ENCODE results near the gene TAB2.

GRCh38 chr6:149336609-149336928 lies 19.1 kb downstream of the TAB2 start:
- TF ChIP-seq FOXK1 (CRISPR knock-in tag; IDR thresholded peaks at IDR 0.05) = no peak
- no peak for TF ChIP-seq SP1 (CRISPR knock-in tag; conservative IDR thresholded peaks at IDR 0.05)
- TF ChIP-seq CTCF (IDR thresholded peaks at IDR 0.05) = no peak

Data from WTC11 (cell line).